ENCODE data around the gene AKAP1.

The AKAP1 gene
- total RNA-seq = 49.7 reads per million, percentile 68 among the genes with 10 or more reads in this experiment

GRCh38 chr17:57084802-57085447, at the start of gene AKAP1:
TSS of gene AKAP1 (plus strand) at chr17:57085246. CDS start at chr17:57105465, 20,219 bp downstream.
- DNase-seq = peak; percentile 92

- DNase-seq = no peak
These were observed 49.0 kb upstream of the AKAP1 start for GRCh38 chr17:57035971-57036481.

DNA sequence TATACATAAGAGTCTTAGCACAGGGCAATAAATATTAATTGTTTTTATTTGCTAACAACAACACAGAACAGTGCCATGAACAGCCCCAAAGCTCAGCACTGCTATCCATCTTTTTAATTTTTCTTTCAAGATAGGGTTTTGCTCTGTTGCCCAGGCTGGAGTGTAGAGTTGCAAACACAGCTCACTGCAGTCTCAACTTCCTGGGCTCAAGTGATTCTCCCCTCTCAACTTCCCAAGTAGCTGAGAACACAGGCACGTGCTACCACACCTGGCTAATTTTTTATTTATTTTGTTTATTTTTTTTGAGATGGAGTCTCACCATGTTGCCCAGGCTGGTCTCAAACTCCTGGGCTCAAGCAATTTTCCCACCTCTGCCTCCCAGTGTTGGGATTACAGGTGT, 47.6 kb upstream of the AKAP1 start:
- DNase-seq = no peak

DNA sequence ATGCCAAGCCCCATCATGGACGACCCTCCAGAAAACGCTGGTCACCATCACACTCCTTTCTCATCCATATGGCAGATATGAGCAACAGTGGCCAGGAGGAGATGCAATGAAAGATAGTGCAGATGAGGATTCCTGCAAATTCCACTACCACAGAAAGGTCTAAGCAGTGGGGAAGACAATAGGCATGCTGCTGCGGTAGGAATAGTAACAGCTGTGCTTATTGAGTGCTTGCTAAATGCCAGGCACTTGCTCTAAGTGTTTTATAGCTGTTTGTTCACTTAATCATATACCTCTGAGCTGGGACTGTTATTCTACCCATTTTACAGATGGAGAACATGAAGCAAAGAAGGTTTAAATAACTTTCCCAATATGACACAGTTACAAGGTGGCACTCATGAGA, 46.6 kb upstream of the AKAP1 start:
- no peak for DNase-seq

DNA sequence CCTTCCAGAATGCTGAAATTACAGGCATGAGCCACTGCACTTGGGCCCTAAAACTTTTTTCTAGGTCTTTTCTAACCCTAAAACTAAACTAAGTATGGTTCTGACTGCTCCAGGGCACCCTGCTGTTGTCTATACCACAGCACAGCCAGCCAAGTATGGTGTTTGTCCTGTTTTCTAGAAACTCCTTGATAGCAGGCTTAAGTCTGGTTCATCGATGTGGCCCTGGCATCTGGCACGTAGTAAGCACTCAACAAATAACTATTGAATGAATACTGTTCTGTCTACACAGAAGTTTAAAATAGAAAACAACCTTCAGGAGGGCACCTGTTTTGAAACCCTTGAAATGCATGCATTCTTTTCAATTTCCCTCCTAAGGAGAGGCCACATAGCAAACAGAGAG, 44.5 kb upstream of the AKAP1 start:
- DNase-seq = no peak

DNA sequence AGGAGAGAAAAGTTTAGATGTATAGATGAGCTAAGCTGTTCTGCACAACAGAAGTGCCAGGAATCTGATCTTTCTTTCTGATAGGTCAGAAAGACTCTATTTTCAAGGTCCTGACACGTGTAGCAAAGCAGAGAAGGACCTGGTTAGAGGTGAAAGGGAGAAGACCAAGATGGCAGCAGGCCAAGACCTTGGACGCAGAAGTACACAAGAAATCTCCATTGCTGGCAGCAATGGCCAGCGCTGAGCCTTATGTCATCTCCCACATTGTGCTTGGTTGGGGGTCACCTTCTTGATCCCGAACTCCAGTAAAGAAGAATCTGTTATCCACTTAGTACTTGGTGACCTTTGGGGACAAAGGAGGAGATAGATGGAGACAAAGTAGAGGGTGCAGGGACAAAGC, 41.8 kb upstream of the AKAP1 start:
- no peak for DNase-seq

DNA sequence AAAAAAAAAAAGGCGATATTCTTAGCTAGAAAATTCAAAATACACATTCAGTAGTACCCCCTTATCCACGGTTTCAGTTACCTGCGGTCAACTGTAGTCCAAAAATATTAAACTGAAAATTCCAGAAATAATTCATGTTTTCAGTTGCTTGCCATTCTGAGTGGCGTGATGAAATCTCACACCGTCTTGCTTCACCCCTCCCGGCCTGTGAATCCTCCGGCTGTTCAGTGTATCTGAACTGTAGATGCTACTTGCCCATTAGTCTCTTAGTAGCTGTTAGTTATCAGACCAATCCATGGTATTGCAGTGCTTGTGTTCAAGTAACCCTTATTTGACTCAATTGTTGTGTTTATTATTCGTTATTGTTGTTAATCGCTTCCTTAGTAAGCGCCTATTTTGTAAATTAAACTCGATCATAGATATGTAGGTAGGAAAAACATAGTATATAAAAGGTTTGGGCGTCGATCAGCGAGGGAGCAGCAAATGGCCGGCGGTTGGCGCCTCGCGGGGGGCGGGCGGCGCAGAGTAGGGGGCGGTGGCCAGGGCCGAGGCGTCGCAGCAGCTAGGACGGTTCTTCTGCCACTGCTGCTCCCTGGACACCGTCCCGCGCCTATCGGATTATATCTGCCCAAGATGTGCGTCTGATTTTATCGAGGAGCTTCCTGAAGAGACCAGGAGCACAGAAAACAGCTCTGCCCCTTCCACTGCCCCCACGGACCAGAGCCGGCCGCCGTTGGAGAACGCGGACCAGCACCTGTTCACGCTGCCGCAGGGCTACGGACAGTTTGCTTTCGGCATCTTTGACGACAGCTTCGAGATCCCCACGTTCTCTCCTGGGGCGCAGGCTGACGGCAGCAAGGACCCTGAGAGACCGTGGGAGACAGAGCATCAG, 39.8 kb upstream of the AKAP1 start:
- no peak for DNase-seq

- peak; percentile 2 for DNase-seq
These were observed 39.0 kb upstream of the AKAP1 start for GRCh38 chr17:57045868-57046704.

- no peak for DNase-seq
These were observed 38.3 kb upstream of the AKAP1 start for GRCh38 chr17:57046749-57047148.

GRCh38 chr17:57048096-57048495, 37.0 kb upstream of the AKAP1 start:
- no peak for DNase-seq

DNA sequence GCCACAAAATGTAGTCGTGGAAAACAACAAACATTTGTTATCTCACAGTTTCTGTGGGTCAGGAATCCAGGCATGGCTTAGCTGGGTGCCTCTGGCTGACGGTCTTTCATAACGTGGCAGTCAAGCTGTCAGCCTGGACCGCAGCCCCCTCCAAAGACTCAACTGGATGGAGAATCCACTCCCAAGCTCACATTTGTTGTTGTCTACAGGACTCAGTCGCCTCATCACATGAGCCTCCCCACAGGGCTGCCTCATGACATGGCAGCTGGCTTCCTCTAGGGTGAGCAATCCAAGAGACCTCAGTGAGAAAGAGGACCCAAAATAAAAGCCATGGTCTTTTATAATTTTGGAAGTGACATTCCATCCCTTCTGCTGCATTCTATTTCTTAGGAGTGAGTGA, 34.7 kb upstream of the AKAP1 start:
- DNase-seq = no peak

DNA sequence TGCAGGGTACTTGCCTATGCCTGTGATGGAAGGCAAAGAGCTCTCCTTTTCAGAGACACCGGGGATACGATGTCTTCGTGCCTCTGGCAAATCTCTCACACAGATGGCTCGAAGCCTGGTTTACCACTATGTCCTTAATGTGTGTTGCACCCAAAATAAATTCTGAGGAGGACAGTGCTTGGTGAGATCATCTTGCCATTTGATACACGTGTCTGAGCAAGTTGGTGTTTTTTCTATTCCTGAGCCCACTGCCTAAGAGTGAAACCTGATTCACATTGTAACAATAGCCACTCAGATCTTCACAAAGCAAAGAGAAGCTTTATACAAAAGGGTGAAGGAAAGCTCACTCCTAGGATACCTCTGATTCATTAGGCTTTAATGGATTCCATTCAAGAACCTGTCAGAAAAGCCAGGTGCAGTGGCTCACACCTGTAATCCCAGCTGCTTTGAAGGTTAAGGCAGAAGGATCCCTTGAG, 33.1 kb upstream of the AKAP1 start:
- no peak for DNase-seq

GRCh38 chr17:57062865-57063264, 22.2 kb upstream of the AKAP1 start:
- DNase-seq = no peak

GRCh38 chr17:57067162-57067561, 17.9 kb upstream of the AKAP1 start:
- no peak for DNase-seq

DNA sequence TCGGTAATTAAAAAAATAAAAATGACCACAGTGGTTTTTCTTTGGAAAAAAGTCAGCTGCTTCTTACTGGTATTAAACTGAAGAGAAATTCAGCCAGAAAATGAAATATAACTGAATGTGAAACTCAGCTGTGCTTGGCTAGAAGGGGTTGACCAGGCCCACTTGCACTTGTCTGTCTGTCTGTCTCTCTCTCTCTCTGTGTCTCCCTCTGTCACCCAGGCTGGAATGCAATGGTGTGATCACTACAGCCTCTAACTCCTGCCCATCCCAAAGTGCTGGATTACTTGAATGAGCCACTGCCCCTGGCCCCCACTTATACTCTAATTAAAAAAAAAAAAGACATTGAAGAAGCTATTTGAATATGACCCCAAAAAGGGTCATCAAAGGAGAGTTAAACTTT, 17.3 kb upstream of the AKAP1 start:
- DNase-seq = no peak

DNA sequence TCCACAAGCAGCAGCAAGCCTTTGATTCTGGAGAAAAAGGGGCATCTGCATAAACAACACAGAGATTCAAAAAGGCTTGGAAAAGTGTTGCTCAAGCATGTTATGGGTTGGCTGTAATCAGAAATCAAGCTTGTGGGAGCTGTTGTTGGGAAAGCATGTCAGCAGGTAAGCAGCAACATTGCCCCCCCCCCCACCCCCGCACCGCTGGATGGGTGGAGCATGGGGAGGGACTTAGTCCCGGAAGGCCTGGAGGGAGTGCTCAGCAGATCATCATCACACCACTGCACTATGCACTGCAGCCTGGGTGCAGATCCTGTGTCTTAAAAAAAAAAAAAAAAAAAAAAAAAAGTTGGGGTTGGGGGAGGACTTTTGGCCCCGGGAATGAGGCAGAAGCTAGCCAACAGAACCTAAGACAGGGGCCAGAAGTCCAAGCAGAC, 16.8 kb upstream of the AKAP1 start:
- DNase-seq = no peak

DNA sequence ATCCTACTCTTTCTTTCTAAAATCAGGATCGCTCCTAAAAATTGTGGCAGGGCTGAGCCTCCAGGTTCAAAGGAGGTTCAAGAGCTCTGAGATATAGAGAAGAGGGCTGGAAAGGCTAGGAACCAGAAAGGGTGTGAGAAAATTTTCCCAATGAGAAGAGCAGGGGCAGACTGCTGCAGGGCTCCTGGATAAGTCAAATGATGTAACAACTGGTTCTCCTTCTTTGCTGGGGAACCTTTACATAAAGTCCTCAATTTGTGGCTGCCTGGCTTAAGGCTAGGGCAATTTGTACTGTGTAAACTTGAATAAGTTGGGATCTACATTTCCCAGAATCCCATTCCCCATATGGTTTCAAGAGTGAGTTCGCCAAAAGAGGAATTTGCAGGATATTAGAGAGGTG, 16.3 kb upstream of the AKAP1 start:
- no peak for DNase-seq

- no peak for DNase-seq
These were observed 12.8 kb upstream of the AKAP1 start for GRCh38 chr17:57071991-57072944.

DNA sequence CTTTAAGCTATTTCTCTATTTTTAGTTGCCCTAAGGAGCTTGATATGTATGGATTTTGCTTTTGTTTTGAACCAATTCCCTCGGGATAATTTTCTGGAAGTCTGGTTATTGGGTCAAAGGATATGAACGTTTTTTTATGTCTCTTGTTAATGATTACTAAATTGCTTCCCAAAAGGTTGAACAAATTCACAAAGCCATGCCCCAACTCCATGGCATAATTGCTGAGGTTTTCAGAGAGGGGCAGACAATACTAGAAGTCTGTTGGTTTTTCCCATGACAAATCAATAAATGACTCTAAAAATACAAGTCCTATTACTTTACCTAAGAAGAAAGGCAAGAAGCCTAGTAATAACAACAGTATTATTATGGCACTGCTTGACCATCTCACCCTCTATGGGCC, 11.4 kb upstream of the AKAP1 start:
- DNase-seq = no peak

DNA sequence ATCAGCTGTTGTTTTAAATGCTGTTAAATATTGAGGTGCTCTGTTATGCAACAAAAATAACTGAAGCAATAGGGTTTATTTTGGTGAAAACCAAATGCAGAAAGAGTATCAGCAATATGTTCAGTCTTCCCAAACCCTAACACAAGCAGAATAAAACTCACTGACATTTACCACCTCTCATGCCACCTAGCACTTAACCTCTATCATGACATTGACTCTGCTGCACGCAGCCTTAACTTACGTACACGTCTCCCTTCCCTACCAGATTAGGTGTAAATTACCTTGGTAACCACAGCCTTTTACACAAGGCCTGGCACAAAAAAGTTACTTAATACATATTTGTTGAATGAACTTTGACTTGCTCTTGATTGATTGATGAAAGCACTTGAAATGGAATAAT, 9.9 kb upstream of the AKAP1 start:
- DNase-seq = no peak

GRCh38 chr17:57075785-57076184, 9.3 kb upstream of the AKAP1 start:
- no peak for DNase-seq

GRCh38 chr17:57077000-57077399, 8.0 kb upstream of the AKAP1 start:
- no peak for DNase-seq
